GM19043 (cell line): ENCODE data around the gene LRCH4.
A peak's percentile ranks its signal among the peaks of the same experiment; 100 is the strongest.

Experiments used
- ATAC-seq: cut with Tn5 transposase; IDR thresholded peaks from one replicate; pipeline ENCODE4 v1.9.1; 2021; ENCODE audit warnings: low read depth; ENCODE audit not compliant: unreplicated experiment

Gene LRCH4

DNA sequence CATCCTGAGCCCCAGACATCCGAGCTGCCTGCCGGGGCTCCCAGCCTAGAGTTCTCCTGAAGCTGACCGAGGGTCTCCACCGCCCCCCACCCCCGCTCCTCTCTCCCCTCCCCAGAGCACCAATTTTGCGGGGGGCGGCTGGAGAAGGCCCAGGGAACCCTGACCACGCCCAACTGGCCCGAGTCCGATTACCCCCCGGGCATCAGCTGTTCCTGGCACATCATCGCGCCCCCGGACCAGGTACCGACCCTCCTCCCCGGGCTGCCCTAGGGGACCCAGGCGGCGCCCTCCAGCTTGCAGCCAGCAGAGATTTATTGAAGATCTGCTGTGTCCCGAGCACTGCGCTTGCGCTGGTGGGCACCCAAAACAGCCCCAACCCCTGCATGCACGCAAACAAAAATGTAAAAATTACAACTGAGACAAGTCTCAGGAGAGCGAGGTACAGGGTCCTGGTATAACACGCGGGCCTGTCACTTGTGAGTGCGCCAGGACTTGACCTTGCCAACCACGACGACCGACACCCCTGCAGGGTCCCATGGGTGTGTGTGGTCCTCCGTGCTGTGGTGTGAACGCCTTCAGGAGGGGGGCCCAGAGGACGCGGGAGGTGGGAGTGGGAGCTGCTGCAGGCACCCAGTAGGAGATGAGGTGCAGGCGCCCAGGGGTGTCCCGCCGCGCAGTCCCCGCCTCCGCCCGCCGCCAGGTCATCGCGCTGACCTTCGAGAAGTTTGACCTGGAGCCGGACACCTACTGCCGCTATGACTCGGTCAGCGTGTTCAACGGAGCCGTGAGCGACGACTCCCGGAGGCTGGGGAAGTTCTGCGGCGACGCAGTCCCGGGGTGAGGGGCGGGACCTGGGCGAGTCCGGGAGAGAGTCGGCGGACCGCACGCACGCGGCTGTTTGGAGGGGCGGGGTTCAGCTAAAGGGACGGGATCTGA is 19.3 kb upstream of the LRCH4 start:
- no peak for ATAC-seq

DNA sequence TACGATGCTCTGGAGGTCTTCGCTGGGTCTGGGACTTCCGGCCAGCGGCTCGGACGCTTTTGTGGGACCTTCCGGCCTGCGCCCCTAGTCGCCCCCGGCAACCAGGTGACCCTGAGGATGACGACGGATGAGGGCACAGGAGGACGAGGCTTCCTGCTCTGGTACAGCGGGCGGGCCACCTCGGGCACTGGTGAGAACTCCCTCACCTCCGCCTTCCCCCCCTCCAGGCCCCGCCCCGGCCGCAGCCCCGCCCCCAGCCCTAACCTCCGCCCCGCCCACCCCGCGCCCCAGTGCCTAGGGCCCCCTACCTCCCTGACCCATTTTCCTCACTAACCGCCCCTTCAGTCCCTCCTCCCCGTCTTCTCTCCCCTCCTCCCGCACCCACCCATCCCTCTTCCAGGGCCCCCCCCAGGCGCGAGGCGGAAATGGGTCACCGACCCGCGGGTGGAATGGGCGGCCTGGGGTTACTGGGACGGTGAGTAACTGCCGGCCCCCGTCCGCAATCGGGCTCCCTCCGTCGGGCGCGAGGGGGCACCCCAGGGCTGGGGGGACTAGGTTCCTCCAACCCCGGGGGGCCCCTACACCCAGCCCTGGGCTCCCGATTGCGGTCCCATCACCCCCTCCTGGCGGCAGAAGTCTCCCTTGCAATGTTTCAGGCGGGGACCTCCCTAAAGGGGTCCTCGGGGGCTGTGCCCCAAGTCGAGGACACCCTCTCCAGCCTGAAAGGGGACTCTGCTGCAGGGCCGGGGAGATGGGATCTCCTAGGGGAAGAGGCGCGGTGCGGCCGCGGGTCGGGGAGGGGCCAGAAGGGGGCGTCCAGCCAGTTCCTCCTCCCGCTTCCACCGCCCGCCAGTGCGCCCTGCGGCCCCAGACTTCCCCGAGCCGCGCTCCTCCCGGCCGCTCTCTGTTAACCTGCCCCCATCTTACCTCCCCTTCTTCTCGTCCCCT is 18.4 kb upstream of the LRCH4 start:
- ATAC-seq: peak; percentile 68

DNA sequence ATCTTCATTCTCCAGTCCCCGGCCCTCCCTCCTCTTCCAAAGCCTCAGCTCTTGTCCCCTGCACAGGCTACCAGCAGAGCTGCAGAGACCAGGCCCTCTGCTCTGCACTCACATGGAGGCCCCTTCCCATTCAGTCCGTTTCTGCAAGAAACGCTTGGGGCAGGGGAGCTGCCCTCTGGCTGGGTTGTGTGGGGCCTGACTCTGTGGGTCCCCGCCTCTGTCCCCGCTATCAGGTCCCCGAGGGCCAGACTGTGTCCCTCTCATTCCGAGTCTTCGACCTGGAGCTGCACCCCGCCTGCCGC is 17.7 kb upstream of the LRCH4 start:
- ATAC-seq: no peak

DNA sequence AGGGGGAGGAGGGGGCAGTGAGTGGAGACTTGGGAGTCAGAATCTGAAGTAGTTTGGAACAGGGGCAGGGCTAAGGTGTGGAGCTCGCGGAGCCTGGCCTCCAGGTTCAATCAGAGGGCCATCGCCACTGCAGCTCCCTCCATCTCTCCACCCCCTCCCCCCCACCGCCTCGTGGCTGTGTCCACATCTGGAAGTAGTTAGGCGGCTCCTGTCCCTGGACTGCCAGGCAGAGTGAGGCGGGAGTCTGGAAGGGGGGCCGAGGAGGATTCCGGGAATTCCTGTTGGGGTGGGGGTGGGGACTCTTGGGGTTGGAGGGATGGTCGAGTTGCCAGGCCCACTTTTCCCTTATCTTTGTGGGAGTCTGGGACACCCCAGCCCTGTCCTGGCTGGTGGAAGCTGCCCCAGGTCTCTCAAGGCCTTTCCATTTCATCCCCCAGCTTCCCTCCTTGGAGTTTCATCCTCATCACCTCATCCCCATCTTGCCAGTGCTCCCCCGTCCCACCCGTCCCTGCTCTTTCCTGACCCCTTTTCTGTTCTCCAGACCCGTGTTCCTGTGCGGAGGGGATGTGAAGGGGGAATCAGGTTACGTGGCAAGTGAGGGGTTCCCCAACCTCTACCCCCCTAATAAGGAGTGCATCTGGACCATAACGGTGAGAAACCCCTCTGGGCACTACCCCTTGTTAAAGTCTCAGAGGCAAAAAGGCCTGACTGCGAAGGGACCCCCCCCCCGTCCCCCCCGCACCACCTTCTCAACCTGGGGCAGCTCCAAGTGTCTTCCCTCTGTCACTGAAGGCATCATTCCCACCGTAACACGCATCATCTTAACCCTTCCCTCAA is 17.2 kb upstream of the LRCH4 start:
- no peak for ATAC-seq

GRCh38 chr7:100600730-100601038 is 14.8 kb upstream of the LRCH4 start:
- no peak for ATAC-seq

- ATAC-seq: no peak
These were observed 14.2 kb upstream of the LRCH4 start for GRCh38 chr7:100599911-100600729.

DNA sequence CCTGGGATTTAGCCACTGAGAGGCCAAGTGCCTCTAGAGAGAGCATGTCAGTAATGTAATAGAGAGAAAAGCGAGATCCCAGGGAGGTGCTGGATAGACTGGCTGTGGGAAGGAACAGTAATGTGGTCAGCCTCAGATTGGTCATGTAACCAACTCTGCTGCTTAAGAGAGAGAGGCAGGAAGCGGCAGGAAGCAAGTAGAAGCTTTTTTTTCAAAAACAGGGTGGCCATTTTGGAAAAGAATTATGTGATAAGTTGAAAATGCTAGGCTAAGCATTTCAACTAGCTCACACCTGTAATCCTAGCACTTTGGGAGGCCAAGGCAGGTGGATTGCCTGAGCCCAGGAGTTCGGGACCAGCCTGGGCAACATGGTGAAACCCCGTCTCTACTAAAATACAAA is 12.5 kb upstream of the LRCH4 start:
- ATAC-seq: no peak

- ATAC-seq: no peak
These were observed 9.3 kb upstream of the LRCH4 start for GRCh38 chr7:100595188-100595587.

- ATAC-seq: no peak
These were observed 5.7 kb upstream of the LRCH4 start for GRCh38 chr7:100591596-100591995.

DNA sequence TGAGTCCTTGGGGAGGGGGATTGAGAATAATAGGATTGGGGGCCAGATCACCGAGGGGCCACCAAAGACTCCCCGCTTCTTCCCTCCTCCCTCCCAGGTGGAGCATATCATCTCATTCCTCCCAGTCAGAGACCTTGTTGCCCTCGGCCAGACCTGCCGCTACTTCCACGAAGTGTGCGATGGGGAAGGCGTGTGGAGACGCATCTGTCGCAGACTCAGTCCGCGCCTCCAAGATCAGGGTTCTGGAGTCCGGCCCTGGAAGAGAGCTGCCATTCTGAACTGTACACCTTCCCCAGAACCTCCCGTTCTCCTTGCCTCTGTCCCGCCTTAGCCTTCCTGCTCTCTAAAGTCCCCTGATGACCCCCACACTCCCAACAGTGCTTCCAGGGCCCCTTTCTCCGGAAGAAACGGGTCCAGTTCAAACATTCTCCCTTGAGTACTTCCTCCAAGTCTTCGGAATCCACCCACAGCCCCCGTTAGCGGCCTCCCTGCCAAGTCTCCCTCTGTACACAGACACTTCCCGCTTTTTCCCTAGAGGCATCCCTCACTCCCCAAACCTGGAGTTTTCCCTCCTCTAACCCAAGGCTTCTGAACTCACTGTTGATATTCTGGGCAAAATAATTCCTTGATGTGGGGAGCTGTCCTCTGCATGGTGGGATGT is 4.3 kb upstream of the LRCH4 start:
- ATAC-seq: no peak

- no peak for ATAC-seq
These were observed 3.5 kb upstream of the LRCH4 start for GRCh38 chr7:100589341-100589947.

GRCh38 chr7:100588438-100588837 is 2.5 kb upstream of the LRCH4 start:
- no peak for ATAC-seq

GRCh38 chr7:100586266-100587025 is 517 bp upstream of the LRCH4 start, which contains the start of gene FBXO24:
Gene FBXO24 (plus strand): TSS chr7:100586328. CDS start chr7:100586626, 298 bp downstream.
- ATAC-seq: peak; percentile 81

GRCh38 chr7:100584683-100585510 is 1.0 kb downstream of the LRCH4 start:
- ATAC-seq: no peak

DNA sequence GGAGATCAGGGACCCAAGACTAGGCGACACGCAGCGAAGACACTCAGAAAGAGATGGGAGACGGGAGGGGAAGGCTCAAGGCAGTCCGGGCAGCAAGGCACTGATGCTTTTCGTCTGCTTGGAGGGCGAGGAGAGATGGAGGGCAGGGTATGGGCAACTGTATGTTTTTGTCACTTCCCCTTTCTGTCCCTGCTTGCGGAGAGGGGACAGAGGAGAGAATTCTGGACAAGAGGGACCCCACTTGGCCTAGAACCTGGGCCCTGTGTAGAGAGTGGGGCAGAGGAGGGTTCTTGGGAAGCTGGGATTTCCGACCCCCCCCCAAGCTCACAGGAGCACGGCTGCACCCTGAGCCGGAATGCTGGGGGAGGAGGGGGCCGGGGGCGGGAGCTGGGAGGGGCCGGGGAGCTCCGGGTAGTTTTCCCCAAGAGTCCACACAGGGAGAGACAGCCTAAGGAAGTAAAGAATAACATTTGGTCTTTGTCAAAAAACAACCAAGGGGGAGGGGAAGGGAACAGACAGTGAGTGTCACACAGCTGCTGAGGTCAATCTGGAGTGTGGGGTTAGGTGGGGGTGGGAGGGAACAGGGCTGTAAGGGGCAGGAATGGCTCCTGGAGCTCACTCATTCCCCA is 1.8 kb downstream of the LRCH4 start:
- ATAC-seq: no peak

DNA sequence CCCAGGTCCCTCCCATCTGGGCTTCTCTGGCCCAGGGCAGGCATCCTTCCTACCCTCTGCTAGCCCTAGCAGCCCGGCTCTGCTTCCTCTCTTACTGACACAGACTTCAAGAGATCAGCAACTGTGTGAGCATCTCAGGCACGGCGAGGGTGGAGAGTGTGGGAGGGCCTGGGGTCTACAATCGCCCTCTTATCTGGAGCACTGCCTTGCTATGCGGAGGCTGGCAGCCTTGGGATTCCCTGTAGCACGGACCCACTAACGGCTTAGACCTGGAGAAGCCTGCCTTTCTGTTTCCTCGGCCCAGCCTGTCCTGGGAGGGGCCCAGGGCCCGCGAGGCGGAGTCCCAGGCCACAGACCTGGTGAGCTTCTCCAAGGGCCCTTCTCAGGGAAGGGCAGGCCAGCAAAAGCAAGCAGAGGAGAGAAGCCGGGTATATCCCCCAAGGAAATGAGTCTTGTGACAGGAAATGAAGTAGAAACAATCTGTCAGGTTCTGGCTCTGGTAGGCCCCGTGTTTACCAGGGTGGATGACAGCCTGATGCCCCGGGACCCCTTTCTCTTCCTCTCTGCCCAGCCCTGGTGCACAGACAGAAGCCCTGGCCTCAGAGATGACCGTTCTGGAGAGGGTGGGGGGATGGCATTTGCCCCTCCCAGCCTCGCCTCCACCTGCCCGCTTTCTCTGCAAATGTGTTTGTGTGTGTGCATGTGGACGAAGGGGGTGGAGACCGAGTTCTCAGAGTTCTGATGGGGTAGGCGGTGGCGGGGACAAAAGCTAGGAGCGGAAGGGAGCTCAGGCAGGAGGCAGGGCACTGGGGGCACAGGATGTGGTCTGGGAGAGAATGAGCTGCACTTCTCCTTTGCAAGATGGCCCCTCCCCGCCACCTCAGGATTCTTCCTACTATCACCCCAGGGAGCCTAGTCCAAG is 2.5 kb downstream of the LRCH4 start:
- no peak for ATAC-seq
